Right ventricle myocardium superior (tissue), 1 donor: ENCODE results near the gene GRK4. TPM values are rescaled to one million over a fixed set of nuclear protein-coding genes. Genes with fewer than 3 reads are reported as not detected.
"Not testable (repeated sequence)": the region's sequence is repeated elsewhere in the genome, so short reads cannot be mapped to it uniquely, and the experiment has no call there.

Source experiments
- ATAC-seq: fragments of 200-7000 bp; cut with Tn5 transposase; one replicate; pipeline ENCODE4 v1.9.1; 2020; ENCODE audit warnings: mild to moderate bottlenecking; ENCODE audit not compliant: poor library complexity
- DNase-seq: peaks from one replicate; pipeline ENCODE4 v3.0.0-alpha.2; 2020
- intact Hi-C: fragments of 100-400 bp; cut with DNase I; formaldehyde crosslinking; loops from one replicate; pipeline ENCODE4 v1.11.2; 2022
- total RNA-seq: library from RNA; stranded (reverse); fragmentation: NEBNext Ultra II Directional; extraction: Animal tissue kit (Norgen Biotek cat#: 25700); gene quantifications from one replicate; pipeline ENCODE4 v1.2.1, GENCODE V29; 2021
- donor health status: DM: no; HTN: yes; CAD: no; lungs with severe emphysema.

Gene GRK4
- total RNA-seq, 1 donor from 2014 or later = 8.8 TPM

GRCh38 chr4:2938906-2939305, 24.5 kb upstream of the GRK4 start:
- intact Hi-C loops = loop anchor here (10.0 kb wide), 1 partner anchor 174 kb away; no protein-coding TSS in a partner anchor
- no peak for ATAC-seq
- no peak for DNase-seq

GRCh38 chr4:2939383-2940243, 23.8 kb upstream of the GRK4 start:
- intact Hi-C loops = loop anchor here (10.0 kb wide), 1 partner anchor 175 kb away; no protein-coding TSS in a partner anchor
- ATAC-seq (no peak), DNase-seq (no peak)

- intact Hi-C loops = no loop called here
- no peak for ATAC-seq
- no peak for DNase-seq
Measured at GRCh38 chr4:2940267-2941137, 22.9 kb upstream of the GRK4 start.

- ATAC-seq = no peak
- no peak for DNase-seq
- intact Hi-C loops = no loop called here
Measured at GRCh38 chr4:2941138-2942036, 22.0 kb upstream of the GRK4 start.

- intact Hi-C loops = no loop called here
- no peak for ATAC-seq
- DNase-seq = no peak
Measured at GRCh38 chr4:2942037-2942531, 21.3 kb upstream of the GRK4 start.

GRCh38 chr4:2942532-2943363, 20.6 kb upstream of the GRK4 start:
- DNase-seq (no peak), ATAC-seq (peak; percentile 28)
- intact Hi-C loops = no loop called here

GRCh38 chr4:2943364-2944090, 19.8 kb upstream of the GRK4 start:
- DNase-seq = no peak
- intact Hi-C loops = no loop called here
- no peak for ATAC-seq

- intact Hi-C loops = no loop called here
- no peak for ATAC-seq
- DNase-seq = no peak
Measured at GRCh38 chr4:2944091-2944482, 19.3 kb upstream of the GRK4 start.

GRCh38 chr4:2944586-2945526, 18.5 kb upstream of the GRK4 start:
- no peak for ATAC-seq
- intact Hi-C loops = no loop called here
- DNase-seq = no peak

GRCh38 chr4:2945619-2946604, 17.5 kb upstream of the GRK4 start:
- DNase-seq, ATAC-seq, intact Hi-C loops: not testable (repeated sequence)

- DNase-seq = no peak
- intact Hi-C loops = no loop called here
- ATAC-seq = no peak
Measured at GRCh38 chr4:2946812-2947600, 16.4 kb upstream of the GRK4 start.

- DNase-seq = peak; percentile 68
- intact Hi-C loops = no loop called here
Measured at GRCh38 chr4:2947926-2948325, 15.4 kb upstream of the GRK4 start.

GRCh38 chr4:2948895-2949781, 14.2 kb upstream of the GRK4 start:
- intact Hi-C loops = no loop called here
- DNase-seq (no peak), ATAC-seq (peak; percentile 50)

More at GRCh38 chr4:2947926-2948325, 15.4 kb upstream of the GRK4 start:
- peak; percentile 79 for ATAC-seq
